CMK (cell line): Measurements from ENCODE around the gene SELENOS.
A peak's percentile ranks its signal among the peaks of the same experiment; 100 is the strongest.
"Not testable (repeated sequence)": the region's sequence is repeated elsewhere in the genome, so short reads cannot be mapped to it uniquely, and the experiment has no call there.

Source experiments
- DNase-seq: peaks from one replicate; pipeline ENCODE4 v3.0.0-alpha.2; 2010; ENCODE audit warnings: low read depth

The SELENOS gene

DNA sequence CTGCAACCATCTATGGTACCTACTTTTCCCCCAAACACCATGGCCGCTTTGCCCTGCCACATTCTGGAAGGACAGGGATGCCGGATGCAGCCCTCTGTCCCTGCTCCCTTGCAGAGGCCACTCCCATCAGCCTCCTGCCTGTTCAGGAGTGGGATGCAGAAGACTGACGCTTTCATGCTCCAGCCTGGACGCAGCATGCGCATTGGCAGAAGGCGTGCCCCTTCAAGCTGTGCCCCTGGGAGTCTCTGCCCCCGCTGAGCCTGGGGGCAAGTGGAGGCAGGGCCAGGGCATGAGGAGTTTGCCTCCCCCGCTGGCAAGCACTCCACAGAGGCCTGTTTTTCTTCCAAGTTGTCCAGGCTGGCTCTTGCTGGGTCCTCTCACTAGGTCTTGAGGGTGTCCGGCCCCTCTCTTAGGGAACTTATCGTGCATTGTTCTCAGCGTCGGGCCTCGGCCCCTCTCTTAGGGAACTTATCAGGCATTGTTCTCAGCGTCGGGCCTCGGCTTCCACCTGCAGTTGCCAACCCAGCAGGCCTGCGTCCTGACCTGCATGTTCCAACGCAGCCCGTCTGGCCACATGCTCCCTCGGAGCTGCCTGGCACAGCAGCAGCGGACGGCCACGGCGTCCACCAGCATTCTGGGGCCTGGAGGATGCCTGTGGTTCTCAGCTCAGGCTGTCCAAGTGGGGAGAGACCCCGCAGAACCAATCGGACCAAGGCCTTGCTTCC, 32.3 kb upstream of the SELENOS start:
- DNase-seq = no peak

- DNase-seq = no peak
Measured at GRCh38 chr15:101308604-101309435, 31.5 kb upstream of the SELENOS start.

DNA sequence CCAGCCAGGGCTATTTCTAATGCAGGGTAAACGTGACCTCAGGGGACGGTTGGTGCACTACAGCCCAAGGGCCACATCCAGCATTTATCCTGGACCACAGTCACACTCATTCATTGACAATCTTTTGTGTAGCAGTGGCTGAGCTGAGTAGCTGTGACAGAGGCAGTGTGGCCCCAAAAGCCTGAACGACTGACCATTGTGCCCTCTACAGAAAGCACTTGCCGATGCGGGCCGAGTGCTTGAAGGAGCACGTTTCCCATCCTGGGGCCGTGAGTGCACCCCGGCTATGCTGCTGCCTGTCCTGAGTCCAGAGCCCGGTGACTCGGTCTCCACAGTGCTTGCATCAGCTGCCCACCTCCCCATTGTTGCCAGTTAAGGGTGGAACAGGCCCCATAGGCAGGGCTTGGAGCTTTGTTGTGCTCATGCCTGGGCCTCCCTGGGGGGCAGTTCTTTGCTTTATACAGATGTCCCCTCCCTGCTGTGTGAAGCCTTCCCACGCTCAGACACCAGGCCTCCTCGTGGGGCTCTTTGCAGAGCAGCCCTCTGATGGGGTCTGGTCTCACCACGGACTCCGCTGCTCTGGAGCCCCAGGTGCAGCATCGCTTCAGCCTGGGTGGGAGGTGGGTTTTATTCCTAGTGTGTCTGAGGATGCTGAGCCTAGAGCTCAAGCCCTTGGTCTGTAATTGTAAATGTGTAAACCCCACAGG, 30.8 kb upstream of the SELENOS start:
- no peak for DNase-seq

- no peak for DNase-seq
Measured at GRCh38 chr15:101307048-101307896, 30.0 kb upstream of the SELENOS start.

GRCh38 chr15:101306341-101307047, 29.2 kb upstream of the SELENOS start:
- DNase-seq = no peak

DNA sequence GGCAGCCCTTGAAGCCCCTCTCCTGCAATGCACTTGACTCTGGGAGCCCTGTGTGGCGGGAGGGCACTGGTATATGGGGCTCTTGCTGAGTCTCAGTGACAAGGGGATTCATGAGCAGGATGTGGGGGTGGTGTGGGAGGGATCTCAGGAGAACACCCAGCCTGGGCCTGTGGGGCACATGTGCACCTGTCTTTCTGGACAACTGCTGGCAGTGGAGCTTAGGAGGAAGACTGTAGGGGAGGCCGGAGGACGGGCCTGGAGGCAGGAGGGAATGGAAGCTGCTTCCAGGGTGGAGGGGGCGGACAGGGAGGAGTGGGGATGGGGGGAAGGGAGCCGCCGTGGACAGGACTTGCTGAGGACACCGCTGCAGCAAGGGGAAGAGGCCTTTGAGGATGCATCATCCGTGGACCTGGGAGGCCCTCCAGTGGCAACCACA, 28.6 kb upstream of the SELENOS start:
- no peak for DNase-seq

- DNase-seq = no peak
Measured at GRCh38 chr15:101303408-101303807, 26.1 kb upstream of the SELENOS start.

DNA sequence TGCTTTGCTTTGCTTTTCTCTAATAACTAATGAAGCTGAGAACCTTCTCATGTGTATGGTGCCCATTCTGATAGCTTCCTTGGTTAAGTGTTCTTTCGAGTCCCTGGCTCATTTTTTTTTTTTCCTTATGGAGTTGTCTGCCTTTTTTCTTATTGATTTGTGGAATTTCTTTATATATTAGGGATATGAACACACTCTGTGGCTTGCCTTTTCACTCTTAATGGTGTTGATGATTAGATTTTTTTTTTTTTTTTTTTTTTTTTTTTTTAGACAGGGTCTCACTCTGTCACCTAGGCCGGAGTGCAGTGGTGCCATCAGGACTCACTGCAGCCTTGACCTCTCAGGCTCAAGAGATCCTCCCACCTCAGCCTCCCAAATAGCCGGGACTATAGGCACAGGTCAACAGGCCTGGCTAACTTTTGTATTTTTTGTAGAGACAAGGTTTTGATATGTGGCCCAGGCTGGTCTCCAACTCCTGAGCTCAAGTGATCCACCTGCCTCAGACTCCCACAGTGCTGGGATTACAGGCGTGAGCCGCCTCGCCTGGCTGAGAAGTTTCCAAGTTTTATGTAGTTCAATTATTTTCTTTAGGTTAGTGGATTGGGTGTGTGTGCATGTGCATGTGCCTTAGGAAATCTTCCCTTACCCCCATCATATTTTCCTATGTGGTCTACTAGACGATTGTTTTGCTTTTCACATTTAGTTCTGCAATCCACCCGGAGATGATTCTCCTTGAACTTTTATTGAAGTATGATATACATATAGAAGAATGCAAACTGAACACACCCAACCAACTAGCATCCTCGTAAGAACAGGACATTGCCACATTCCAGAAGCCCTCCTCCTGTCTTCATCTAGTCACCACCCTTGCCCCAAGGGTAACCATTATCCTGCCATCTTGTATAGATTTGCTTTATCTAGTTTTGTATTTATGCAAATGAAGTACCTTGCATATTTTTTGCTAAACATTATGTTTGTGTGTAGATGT, 19.4 kb upstream of the SELENOS start:
- no peak for DNase-seq

GRCh38 chr15:101295607-101296161, 18.4 kb upstream of the SELENOS start:
- no peak for DNase-seq

GRCh38 chr15:101294731-101295606, 17.7 kb upstream of the SELENOS start, which contains the start of gene SNRPA1:
Gene SNRPA1 (minus strand): TSS chr15:101295248. CDS start chr15:101295178, 70 bp downstream.
- peak; percentile 91 for DNase-seq

DNA sequence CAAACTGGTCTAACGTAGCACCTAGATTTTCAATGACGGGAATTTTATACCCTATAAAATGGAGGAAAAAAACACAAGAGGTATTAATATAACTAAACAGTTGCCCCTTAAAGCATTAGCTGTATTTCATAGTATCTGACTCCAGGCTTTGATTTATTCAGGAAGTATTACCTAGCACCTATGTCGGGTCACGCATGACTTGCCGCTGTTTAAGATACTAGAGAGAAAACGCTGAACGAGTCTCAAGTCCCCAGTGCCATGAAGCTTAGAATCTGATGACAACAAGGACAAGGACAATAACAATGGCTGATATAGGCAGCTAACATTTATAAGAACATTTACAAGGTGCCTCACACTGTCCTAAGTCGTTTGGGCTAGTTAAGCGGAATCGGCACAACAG, 15.8 kb upstream of the SELENOS start:
- DNase-seq = no peak

DNA sequence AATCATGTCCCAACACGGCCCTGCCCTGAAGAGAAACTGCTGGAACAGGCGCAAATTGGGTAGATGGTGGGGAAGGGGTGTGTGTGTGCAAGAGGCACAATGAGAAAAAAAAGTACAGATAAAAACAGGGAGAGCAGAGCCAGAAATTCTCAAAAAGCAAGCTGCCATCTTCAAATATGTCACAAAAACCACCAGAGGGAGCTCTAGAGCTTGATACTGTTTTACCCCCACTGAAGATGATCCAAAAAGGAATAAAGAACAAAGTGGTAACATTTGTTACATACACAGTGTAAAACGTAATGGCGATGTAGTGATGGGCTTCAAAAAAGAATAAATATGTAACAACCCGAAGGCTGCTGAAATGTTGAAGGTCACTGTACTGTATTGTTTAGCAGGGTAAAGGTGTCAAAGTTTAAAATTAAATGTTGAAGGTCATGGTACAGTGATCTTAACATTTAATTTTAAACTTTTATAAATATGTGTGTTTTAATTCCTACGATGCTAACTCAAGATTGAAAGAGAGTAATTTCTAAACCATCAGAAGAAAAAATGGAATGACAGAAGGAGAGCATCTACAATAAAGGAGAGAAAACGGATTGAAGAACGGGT, 11.7 kb upstream of the SELENOS start:
- no peak for DNase-seq

GRCh38 chr15:101287342-101287741, 10.1 kb upstream of the SELENOS start:
- not testable (repeated sequence) for DNase-seq

DNA sequence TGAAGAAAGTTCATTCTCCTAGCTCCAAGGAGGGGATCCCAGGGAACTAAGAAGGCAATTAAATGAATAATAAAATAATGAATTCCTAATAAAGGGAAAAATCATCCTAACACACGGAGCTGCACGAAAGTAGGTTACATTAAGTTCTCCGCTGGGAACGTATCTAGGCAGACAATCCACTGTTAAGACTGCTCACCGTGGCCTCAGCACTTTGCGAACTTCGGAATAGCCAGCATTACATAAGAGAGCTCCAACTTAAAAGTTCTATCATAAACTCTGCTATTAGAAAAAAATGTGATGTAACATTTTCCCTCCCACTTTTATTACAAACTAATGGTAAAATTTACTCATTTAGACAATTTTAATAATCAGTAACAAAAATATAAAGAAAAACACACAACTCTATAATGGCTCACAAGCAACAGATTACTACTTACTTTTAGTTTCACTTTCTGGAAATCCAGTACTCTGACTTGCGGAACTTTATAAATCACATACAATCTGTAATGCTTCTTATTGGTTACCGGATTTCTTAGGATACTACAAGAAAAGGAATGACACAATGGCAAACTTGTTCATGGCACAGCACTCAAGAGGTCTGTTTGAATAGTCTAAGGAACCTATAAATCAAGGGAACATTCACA, 9.3 kb upstream of the SELENOS start:
- no peak for DNase-seq

GRCh38 chr15:101283931-101284330, 6.6 kb upstream of the SELENOS start:
- no peak for DNase-seq

DNA sequence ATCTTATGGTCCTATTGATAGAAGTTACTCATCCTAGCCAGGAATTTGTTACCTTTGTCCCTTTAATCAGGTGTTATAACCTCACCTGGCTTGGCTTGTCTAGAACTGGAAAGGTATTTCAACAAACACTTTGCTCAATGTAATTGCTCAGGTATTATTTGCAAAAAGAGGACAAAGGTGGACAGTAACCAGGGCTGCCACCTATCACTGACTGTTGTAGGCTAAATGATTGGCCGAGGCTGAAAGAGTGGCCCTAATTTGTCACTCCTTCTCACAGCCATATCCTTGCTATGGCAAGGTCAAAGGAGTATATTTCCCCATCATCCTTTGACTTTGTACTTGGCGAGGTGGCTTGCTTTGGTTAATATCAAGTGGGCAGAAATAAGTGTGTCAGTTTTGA, 2.7 kb upstream of the SELENOS start:
- DNase-seq = no peak

GRCh38 chr15:101277943-101278564, 769 bp upstream of the SELENOS start:
- no peak for DNase-seq
